Left kidney (tissue), 2 donors: ENCODE results near the gene OPCML. TPM values are rescaled to one million over a fixed set of nuclear protein-coding genes. Genes with fewer than 3 reads are reported as not detected.

Source experiments
- DNase-seq: peaks from one replicate; pipeline ENCODE4 v3.0.0-alpha.2; 2013
- polyA plus RNA-seq: library from polyadenylated mRNA; unstranded; fragments of 120-200 nt; gene quantifications from one replicate; pipeline ENCODE4 v1.2.1, GENCODE V29; 2013; ENCODE audit not compliant: insufficient read length

Gene OPCML
- polyA plus RNA-seq, 1 donor, result 13.9 TPM

- DNase-seq, result no peak
Observed at GRCh38 chr11:132717824-132718223, 814.5 kb downstream of the OPCML start.

GRCh38 chr11:132716037-132716436 lies 816.3 kb downstream of the OPCML start:
- DNase-seq, result no peak

GRCh38 chr11:132714859-132715440 lies 817.4 kb downstream of the OPCML start:
- DNase-seq, result peak; percentile 15

GRCh38 chr11:132712466-132712865 lies 819.8 kb downstream of the OPCML start:
- peak; percentile 32 for DNase-seq

- peak; percentile 52 for DNase-seq
Observed at GRCh38 chr11:132704781-132705375, 827.4 kb downstream of the OPCML start.

- no peak for DNase-seq
Observed at GRCh38 chr11:132692891-132693290, 839.4 kb downstream of the OPCML start.

GRCh38 chr11:132691848-132692550 lies 840.3 kb downstream of the OPCML start:
- DNase-seq, result no peak

- DNase-seq, result no peak
Observed at GRCh38 chr11:132686886-132687285, 845.4 kb downstream of the OPCML start.

GRCh38 chr11:132685174-132685611 lies 847.1 kb downstream of the OPCML start:
- DNase-seq, result no peak

- DNase-seq, result no peak
Observed at GRCh38 chr11:132683602-132684001, 848.7 kb downstream of the OPCML start.

- DNase-seq, result no peak
Observed at GRCh38 chr11:132681971-132682370, 850.3 kb downstream of the OPCML start.

- DNase-seq, result no peak
Observed at GRCh38 chr11:132680584-132680983, 851.7 kb downstream of the OPCML start.

- no peak for DNase-seq
Observed at GRCh38 chr11:132674151-132674550, 858.1 kb downstream of the OPCML start.

- DNase-seq, result no peak
Observed at GRCh38 chr11:132671851-132672370, 860.4 kb downstream of the OPCML start.

- no peak for DNase-seq
Observed at GRCh38 chr11:132670921-132671675, 861.2 kb downstream of the OPCML start.

GRCh38 chr11:132669949-132670348 lies 862.4 kb downstream of the OPCML start:
- no peak for DNase-seq

- no peak for DNase-seq
Observed at GRCh38 chr11:132665205-132665604, 867.1 kb downstream of the OPCML start.

- no peak for DNase-seq
Observed at GRCh38 chr11:132658696-132659095, 873.6 kb downstream of the OPCML start.

GRCh38 chr11:132658004-132658403 lies 874.3 kb downstream of the OPCML start:
- DNase-seq, result no peak

- no peak for DNase-seq
Observed at GRCh38 chr11:132655187-132655855, 877.0 kb downstream of the OPCML start.

- no peak for DNase-seq
Observed at GRCh38 chr11:132653237-132653636, 879.1 kb downstream of the OPCML start.
